Measurements from ENCODE around the gene MTMR12.

Gene MTMR12

DNA sequence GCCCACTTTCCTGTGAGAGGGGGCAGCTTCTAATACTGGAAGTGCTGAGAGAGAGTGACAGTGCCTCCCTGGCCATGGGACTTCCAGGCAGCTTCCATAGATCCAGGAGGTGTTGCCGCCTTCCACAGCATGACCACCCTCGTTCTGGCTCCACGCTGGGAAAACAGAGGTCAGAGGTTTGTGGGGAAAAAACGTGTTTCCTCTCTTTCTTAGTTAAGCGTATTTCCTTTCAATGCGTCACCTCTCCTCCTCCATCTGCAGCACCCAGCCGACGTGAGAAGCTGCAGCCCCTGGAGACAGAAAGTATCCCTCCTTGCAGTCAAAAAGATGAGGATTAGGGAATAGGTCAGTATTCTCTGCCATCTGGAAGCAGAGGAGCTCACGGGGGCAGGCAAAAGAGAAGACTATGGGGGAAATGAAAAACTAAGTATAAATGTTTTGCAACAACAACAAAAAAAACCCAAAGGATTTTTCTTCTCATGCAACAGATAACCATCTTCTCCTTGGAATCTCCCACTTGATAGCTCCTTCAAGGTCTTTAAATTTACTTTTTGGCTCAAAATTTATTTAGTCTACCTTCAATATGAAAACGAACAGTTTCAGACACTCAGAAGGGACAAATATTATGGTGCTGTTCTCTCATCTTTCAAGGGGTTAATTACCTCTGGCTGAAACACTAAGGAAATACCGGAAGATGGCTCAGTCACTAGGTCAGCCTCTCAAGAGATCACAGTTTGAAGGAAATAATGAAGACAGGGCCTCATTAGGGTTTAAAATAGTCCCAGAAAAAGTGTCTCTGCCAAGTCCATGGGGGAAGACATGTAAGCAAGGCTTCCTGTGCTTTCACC lies 38.0 kb downstream of the MTMR12 start:
- TF ChIP-seq CEBPB (IDR thresholded peaks at IDR 0.05), result no peak
- TF ChIP-seq CREB1 (IDR thresholded peaks at IDR 0.05; ENCODE audit: low read depth), result no peak
- TF ChIP-seq, protein P1, sequence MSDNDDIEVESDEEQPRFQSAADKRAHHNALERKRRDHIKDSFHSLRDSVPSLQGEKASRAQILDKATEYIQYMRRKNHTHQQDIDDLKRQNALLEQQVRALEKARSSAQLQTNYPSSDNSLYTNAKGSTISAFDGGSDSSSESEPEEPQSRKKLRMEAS (IDR thresholded peaks at IDR 0.05), result no peak

DNA sequence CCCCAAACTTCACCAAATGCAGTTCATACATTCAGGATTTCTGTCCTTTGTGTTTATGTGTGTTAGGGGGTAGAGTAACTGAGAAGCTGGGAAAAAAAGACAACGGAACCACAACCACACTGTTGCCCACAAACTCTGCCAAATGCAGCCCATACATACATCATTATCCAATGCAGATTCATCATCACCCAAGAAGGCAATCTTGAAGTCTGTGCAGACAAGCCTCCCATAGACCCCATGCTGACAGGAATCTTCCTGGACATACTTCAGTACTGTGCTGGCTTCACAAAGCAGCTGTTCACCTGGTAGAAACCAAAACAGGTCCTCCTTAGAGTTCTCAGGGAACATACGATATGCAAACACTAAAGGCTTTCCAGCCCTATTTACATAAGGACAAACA lies 38.9 kb downstream of the MTMR12 start:
- TF ChIP-seq, protein P2, sequence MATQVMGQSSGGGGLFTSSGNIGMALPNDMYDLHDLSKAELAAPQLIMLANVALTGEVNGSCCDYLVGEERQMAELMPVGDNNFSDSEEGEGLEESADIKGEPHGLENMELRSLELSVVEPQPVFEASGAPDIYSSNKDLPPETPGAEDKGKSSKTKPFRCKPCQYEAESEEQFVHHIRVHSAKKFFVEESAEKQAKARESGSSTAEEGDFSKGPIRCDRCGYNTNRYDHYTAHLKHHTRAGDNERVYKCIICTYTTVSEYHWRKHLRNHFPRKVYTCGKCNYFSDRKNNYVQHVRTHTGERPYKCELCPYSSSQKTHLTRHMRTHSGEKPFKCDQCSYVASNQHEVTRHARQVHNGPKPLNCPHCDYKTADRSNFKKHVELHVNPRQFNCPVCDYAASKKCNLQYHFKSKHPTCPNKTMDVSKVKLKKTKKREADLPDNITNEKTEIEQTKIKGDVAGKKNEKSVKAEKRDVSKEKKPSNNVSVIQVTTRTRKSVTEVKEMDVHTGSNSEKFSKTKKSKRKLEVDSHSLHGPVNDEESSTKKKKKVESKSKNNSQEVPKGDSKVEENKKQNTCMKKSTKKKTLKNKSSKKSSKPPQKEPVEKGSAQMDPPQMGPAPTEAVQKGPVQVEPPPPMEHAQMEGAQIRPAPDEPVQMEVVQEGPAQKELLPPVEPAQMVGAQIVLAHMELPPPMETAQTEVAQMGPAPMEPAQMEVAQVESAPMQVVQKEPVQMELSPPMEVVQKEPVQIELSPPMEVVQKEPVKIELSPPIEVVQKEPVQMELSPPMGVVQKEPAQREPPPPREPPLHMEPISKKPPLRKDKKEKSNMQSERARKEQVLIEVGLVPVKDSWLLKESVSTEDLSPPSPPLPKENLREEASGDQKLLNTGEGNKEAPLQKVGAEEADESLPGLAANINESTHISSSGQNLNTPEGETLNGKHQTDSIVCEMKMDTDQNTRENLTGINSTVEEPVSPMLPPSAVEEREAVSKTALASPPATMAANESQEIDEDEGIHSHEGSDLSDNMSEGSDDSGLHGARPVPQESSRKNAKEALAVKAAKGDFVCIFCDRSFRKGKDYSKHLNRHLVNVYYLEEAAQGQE (IDR thresholded peaks at IDR 0.05; ENCODE audit: low read depth), result no peak
- TF ChIP-seq TEAD4 (IDR thresholded peaks at IDR 0.05) (no peak), FOXM1 (IDR thresholded peaks at IDR 0.05; ENCODE audit: borderline replicate concordance, low read depth) (no peak), EP300 (IDR thresholded peaks at IDR 0.05; ENCODE audit: borderline replicate concordance) (no peak), CEBPB (IDR thresholded peaks at IDR 0.05) (no peak), RAD21 (IDR thresholded peaks at IDR 0.05; ENCODE audit: low read depth) (no peak), CREB1 (IDR thresholded peaks at IDR 0.05; ENCODE audit: low read depth) (no peak), ZBTB7A (IDR thresholded peaks at IDR 0.05; ENCODE audit: low read depth) (no peak), TCF12 (IDR thresholded peaks at IDR 0.05; ENCODE audit: low read depth) (no peak), TAF1 (IDR thresholded peaks at IDR 0.05; ENCODE audit: low read depth) (no peak), YY1 (IDR thresholded peaks at IDR 0.05; ENCODE audit: low read depth) (no peak), NFIC (IDR thresholded peaks at IDR 0.05) (no peak), EGR1 (IDR thresholded peaks at IDR 0.05) (no peak)
- TF ChIP-seq, protein P1 (IDR thresholded peaks at IDR 0.05), result no peak
- TF ChIP-seq, protein P3, sequence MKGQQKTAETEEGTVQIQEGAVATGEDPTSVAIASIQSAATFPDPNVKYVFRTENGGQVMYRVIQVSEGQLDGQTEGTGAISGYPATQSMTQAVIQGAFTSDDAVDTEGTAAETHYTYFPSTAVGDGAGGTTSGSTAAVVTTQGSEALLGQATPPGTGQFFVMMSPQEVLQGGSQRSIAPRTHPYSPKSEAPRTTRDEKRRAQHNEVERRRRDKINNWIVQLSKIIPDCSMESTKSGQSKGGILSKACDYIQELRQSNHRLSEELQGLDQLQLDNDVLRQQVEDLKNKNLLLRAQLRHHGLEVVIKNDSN (IDR thresholded peaks at IDR 0.05), result no peak

DNA sequence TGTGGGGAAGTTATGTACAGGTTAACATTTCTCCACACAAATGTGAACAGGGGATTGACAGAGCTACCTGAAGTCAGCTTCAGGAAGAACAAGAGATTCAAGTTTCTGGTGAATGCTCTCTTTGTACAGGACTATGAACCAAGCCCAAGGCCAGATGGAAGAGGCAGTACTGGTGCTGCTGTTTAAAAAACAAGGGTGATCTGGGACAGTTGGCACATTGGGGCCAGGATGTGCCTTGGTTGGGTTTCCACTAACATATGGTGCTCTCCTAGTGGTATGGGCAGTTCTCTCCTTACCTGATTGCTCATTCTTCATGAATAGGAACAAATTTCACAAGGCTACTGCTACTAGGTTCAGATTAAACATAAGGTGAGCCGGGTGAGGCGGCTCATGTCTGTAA lies 40.0 kb downstream of the MTMR12 start:
- TF ChIP-seq EP300 (IDR thresholded peaks at IDR 0.05; ENCODE audit: borderline replicate concordance) (no peak), ZBTB7A (IDR thresholded peaks at IDR 0.05; ENCODE audit: low read depth) (no peak), CEBPB (IDR thresholded peaks at IDR 0.05) (no peak), EGR1 (IDR thresholded peaks at IDR 0.05) (no peak), RAD21 (IDR thresholded peaks at IDR 0.05; ENCODE audit: low read depth) (no peak), TCF12 (IDR thresholded peaks at IDR 0.05; ENCODE audit: low read depth) (no peak), NFIC (IDR thresholded peaks at IDR 0.05) (no peak), FOXM1 (IDR thresholded peaks at IDR 0.05; ENCODE audit: borderline replicate concordance, low read depth) (no peak), CREB1 (IDR thresholded peaks at IDR 0.05; ENCODE audit: low read depth) (no peak), TAF1 (IDR thresholded peaks at IDR 0.05; ENCODE audit: low read depth) (no peak), YY1 (IDR thresholded peaks at IDR 0.05; ENCODE audit: low read depth) (no peak), TEAD4 (IDR thresholded peaks at IDR 0.05) (no peak)
- TF ChIP-seq, protein P1 (IDR thresholded peaks at IDR 0.05), result no peak
- TF ChIP-seq, protein P2 (IDR thresholded peaks at IDR 0.05; ENCODE audit: low read depth), result no peak
- TF ChIP-seq, protein P3 (IDR thresholded peaks at IDR 0.05), result no peak

DNA sequence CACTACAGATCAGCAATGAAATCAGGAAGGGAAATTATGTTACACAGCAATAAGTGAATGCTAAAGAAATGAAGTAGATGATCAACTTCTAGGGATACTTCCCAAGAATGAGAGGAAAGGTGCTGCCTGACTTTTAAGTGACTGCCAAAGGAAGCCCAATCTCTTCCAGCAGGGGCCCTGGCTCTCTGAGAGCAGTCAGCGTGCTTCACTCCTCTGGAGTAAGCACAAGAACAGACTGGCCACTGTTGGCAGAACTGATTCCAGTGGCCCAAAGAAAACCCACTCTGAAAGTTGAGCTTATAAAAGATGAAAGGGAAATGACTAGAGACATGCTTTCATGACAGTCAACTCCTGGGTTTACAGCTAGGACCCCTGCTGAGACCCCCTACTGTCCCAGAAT lies 41.8 kb downstream of the MTMR12 start:
- no peak for TF ChIP-seq TEAD4 (IDR thresholded peaks at IDR 0.05)
- no peak for TF ChIP-seq CEBPB (IDR thresholded peaks at IDR 0.05)
- TF ChIP-seq, protein P2 (IDR thresholded peaks at IDR 0.05; ENCODE audit: low read depth), result no peak

All from Ishikawa (cell line).